GM19468 (cell line): ENCODE data around the gene THRA.
A peak's percentile ranks its signal among the peaks of the same experiment; 100 is the strongest.

Experiments used
- ATAC-seq: cut with Tn5 transposase; IDR thresholded peaks from one replicate; pipeline ENCODE4 v1.9.1; 2021; ENCODE audit warnings: mild to moderate bottlenecking, moderate library complexity, moderate number of reproducible peaks; ENCODE audit not compliant: unreplicated experiment; ENCODE audit errors: extremely low read depth

The THRA gene, protein sequence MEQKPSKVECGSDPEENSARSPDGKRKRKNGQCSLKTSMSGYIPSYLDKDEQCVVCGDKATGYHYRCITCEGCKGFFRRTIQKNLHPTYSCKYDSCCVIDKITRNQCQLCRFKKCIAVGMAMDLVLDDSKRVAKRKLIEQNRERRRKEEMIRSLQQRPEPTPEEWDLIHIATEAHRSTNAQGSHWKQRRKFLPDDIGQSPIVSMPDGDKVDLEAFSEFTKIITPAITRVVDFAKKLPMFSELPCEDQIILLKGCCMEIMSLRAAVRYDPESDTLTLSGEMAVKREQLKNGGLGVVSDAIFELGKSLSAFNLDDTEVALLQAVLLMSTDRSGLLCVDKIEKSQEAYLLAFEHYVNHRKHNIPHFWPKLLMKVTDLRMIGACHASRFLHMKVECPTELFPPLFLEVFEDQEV

DNA sequence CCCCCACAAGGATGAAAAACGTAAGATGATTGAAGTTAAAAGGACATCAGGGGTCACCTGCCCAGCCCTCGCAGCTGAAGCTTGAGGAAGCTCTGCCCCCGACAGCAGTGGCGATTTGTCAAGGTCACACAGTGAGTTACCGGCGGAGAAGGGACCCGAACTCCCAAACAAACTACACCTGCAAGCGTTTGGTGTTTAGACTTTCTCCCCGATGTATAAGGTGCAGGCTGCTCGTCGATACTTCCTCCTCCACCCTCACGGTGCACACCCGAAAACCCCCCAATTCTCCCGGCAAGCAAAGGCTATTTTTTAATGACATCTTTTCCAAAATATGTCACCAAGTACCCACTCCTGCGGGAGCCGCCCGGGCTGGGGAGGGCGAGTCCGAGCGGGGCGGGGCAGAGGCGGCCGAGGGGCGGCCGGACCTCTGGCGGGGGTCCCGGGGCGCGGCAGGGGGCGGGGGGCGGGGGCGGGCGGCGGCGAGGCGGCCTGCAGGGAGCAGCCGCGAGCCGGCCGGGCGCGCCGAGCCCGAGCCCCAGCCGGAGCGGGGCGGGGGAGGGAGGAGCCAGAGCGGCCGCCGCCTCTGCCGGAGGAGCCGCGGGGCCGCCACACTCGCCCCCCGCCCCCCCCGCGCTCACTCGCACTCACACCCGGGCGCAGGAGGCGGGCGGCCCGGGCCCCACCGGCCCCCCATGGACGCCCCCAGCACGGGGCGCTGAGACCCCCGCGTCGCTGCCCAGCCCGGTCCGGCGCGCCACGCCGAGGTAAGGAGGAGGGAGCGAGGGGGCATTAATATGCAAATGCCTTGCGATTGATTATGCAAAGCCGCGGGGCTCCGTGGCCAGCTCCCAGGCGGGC, at the start of gene THRA:
Gene THRA, plus strand, starts transcription at position 637 of the 858 bp plus-strand sequence. CDS start 11,524 bp downstream, outside the sequence.
- peak; percentile 46 for ATAC-seq

DNA sequence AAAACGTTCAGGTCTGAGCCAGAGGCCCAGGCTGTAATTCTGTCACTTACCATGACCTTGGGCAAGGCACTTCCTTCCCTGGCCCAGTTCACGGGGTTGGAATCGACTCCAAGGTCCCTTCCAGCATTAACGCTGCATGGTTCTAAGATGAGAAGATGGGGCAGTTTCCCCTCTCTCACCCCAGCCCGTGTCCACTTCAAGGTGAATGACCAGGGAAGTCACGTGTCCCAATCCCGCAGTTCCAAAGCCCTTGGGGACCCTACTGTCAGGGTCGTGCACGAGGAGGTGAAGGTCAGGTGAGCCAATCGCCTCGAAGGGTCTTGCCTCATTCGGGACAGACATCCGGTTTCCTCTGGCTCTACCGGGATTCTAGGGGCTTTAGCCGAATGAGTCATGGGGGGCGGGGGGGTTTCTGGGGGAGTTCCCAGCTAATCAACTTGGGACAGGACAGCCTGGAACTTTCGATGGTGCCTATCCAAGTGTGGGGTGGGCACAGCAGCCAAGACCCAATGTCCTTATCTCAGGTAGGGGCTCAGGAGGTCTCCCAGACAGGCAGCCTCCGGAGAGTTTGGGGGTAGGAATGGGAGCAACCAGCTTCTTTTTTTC, 48.3 kb upstream of the THRA start:
- no peak for ATAC-seq

DNA sequence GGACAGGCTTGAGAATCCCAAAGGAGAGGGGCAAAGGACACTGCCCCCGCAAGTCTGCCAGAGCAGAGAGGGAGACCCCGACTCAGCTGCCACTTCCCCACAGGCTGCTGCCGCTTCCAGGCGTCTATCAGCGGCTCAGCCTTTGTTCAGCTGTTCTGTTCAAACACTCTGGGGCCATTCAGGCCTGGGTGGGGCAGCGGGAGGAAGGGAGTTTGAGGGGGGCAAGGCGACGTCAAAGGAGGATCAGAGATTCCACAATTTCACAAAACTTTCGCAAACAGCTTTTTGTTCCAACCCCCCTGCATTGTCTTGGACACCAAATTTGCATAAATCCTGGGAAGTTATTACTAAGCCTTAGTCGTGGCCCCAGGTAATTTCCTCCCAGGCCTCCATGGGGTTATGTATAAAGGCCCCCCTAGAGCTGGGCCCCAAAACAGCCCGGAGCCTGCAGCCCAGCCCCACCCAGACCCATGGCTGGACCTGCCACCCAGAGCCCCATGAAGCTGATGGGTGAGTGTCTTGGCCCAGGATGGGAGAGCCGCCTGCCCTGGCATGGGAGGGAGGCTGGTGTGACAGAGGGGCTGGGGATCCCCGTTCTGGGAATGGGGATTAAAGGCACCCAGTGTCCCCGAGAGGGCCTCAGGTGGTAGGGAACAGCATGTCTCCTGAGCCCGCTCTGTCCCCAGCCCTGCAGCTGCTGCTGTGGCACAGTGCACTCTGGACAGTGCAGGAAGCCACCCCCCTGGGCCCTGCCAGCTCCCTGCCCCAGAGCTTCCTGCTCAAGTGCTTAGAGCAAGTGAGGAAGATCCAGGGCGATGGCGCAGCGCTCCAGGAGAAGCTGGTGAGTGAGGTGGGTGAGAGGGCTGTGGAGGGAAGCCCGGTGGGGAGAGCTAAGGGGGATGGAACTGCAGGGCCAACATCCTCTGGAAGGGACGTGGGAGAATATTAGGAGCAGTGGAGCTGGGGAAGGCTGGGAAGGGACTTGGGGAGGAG, 47.5 kb upstream of the THRA start, which contains the start of gene CSF3:
Gene CSF3, plus strand, starts transcription at position 436 of the 993 bp plus-strand sequence. Its CDS starts 35 bp downstream, at position 471.
- no peak for ATAC-seq

DNA sequence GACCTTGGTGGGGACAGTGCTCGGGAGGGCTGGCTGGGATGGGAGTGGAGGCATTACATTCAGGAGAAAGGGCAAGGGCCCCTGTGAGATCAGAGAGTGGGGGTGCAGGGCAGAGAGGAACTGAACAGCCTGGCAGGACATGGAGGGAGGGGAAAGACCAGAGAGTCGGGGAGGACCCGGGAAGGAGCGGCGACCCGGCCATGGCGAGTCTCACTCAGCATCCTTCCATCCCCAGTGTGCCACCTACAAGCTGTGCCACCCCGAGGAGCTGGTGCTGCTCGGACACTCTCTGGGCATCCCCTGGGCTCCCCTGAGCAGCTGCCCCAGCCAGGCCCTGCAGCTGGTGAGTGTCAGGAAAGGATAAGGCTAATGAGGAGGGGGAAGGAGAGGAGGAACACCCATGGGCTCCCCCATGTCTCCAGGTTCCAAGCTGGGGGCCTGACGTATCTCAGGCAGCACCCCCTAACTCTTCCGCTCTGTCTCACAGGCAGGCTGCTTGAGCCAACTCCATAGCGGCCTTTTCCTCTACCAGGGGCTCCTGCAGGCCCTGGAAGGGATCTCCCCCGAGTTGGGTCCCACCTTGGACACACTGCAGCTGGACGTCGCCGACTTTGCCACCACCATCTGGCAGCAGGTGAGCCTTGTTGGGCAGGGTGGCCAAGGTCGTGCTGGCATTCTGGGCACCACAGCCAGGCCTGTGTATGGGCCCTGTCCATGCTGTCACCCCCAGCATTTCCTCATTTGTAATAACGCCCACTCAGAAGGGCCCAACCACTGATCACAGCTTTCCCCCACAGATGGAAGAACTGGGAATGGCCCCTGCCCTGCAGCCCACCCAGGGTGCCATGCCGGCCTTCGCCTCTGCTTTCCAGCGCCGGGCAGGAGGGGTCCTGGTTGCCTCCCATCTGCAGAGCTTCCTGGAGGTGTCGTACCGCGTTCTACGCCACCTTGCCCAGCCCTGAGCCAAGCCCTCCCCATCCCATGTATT, 46.5 kb upstream of the THRA start:
- ATAC-seq, result no peak

DNA sequence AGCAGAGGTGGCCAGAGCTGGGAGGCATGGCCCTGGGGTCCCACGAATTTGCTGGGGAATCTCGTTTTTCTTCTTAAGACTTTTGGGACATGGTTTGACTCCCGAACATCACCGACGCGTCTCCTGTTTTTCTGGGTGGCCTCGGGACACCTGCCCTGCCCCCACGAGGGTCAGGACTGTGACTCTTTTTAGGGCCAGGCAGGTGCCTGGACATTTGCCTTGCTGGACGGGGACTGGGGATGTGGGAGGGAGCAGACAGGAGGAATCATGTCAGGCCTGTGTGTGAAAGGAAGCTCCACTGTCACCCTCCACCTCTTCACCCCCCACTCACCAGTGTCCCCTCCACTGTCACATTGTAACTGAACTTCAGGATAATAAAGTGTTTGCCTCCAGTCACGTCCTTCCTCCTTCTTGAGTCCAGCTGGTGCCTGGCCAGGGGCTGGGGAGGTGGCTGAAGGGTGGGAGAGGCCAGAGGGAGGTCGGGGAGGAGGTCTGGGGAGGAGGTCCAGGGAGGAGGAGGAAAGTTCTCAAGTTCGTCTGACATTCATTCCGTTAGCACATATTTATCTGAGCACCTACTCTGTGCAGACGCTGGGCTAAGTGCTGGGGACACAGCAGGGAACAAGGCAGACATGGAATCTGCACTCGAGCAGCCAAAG, 45.2 kb upstream of the THRA start:
- ATAC-seq, result no peak

DNA sequence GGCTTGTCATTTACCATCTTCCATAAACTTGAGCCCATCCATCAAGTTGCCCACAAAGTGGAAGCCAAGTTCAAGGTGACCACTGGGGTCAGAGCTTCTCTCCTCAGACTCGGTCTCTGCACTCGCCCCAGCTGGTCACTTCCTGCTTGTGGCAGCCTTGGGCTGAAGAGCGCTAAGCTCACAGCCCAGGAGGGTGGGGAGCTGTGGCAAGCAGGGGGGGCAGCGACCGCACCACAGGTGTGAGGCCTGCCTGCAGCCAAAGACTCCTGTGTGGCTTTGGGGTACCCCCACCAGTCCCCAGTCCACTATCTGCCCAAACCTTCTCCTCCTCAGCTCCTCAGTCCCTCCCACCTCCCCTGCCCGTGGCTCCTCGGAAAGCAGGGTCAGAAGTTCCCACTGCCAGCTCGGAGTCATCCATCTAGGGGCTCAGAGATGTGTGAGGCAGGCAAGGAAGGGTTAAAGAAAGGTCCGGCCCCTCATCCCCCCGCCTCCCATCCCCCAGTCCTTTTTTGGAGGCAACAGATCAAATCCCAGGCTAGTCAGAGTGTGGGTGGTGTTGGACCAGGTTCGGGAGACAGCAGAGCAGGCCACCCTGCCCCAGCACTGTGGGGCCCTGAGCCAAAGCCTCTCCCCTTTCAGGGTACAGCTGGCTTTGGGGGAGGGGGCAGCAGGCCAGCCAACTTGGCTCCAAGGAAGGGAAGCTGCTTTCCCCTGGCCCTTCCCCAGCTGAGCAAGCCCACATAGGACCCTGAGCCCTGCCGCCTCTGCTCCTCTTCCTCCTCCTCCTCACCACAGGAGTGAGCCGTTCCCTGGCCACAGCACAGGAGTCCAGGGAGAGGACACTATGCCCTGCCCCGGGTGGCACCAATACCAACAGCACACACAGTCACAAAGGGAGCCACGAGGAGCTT, 44.3 kb upstream of the THRA start:
- ATAC-seq, result no peak

DNA sequence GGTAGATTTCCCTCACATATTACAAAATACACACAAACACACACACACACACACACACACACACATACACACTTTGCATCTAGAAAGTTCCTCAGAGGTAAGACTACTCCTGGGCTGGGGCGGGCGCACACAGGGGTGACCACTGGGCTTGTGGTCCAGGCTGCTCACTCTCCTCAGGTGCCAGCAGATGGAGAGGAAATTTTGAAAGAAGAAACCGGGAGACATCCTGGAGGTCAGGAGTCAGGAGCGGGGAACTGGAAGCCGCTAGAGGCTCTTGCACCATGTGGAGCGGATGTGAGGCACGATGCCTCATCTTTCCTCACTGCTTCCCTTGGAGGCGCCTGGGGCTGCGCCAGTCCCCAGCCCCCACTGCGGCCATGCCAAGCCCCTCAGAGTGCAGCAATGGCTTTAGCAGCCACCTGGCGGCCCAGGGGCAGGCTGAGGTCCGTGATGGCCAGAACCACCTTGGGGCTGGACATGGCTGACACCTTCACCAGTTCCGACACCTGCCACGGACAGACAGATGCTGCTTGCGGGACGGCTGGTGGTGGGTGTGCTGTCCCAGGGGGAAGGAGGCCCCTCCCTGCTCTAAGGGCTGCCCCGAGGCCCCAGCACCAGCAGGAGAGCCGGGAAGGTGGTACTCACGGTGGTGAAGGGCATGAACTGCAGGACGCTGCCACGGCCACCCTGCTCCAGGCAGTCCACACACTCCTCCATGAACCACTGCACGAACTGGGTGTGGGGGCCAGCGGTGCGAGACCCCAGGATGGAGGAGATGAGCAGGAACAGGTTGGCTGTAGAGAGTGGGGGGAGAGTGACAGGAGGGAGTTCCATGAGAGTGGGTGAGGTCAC, 43.4 kb upstream of the THRA start:
- ATAC-seq, result no peak

DNA sequence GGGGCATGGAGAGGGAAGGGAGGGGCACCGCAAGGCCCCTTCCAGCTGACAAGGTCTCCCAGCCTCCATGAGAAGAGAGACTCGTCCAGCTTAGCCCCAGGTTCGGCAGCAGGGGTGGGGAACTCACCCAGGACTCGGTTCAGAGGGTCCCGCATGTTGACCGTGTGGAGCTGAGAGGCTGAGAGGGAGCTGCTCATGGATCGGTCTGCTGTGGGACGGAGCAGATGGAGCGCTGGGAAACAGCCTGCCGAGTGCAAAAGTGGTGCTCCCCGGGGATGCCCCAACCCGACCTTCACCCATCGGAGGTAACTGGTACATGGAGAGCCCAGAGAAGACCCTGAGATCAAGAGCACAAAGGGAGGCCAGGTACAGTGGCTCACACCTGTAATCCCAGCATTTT, 42.6 kb upstream of the THRA start:
- no peak for ATAC-seq

DNA sequence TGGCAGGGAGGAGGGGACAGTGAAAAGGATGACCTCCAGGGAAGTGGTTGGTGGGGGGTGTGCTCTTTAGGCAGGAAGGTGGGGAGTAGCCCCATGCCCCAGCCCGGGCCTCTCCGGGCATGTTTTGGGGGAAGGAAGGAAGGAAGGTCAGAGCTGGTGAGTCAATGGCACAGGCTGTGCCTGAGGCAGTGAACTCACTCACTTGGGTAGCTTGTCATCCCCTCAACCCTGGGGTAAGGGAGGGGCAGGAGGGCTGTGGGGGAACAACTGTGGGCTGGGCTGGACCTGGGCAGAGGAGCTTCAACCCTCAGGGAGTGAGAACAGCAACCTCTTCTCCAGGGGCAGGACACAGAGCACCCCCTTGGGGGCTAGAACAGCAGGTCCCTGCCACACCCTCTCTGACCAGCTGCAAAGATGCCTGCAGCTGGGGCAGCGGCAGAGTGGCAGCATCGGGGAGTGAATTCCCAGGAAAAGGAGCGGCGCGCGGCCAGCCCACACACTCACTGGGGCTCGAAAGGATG, 41.3 kb upstream of the THRA start:
- no peak for ATAC-seq

DNA sequence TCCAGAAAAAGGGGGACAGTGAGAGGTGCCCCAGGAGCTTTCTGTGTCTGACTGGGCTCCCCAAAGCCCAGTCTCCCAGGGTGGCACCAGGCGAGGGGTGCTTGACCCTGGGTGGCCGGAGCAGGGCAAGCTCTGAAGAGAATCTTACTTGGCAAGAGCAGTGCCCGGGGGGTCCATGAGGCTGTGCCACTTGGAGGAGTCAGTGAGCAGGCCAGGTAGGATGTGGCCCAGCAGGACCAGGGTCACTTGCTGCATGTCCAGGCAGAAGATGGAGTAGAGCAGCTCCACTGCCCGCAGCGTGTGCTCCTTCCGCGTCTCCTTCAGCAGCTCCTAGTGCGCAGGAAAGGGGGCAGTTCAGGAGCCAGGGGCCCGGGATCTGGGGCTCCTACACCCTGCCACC, 40.3 kb upstream of the THRA start:
- ATAC-seq, result no peak

DNA sequence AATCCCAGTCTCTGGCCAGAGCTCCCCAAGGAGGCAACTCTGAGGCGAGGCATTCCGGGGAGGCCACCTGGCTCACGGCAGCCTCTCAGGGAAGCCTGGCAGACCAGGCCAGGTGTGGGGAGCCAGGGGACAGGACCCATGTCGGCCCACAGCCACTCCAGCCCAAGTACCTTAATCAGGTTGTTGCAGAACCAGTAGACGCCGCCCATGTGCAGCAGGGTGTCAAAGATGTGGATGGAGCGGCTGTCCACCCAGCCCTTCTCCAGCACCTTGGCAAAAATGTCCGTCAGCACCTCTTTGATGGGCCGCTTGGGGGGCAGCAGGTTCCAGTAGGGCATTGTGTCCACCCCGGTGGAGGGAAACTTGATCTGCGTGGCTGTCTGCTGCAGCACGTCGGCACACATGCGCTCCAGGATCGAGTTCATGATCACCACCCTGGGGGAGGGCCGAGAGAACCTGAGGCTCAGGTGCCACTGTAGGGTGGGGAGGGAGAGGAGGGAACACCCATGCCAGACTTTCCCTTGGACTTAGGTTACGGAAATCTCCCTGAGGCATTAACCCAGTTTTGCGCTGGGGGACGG, 39.7 kb upstream of the THRA start:
- ATAC-seq, result no peak

DNA sequence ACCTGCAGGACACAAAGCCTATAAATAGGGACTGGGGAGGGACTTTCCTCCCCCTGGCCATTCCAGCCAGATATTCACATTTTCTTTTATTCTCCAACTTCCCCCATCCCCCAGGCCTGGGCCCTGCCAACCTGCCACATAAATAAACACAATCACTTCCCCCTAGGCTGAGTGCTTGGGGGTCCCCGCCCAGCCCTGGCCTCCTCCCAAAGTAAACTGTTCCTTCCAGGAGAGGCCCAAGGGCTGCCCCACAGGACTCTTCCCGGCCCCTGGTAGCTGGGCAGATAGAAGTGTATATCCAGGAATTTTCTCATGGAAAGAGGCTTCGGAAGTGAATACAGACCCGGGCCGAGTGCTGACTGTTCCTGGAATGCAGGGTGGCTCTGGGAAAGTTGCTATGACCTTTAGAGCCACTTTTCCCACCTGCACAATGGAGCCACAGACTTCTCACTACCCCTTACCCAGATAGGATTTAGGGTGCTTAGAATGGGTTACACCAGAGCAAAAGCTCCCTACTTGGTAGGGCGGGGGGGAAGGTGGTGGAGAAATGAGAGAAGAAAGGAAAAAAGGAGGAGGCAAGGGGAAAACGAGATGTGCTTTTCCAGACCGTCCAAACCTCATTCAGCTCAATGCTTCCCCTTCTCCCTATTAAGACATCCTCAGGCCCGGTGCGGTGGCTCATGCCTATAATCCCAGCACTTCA, 39.0 kb upstream of the THRA start:
- ATAC-seq, result no peak

DNA sequence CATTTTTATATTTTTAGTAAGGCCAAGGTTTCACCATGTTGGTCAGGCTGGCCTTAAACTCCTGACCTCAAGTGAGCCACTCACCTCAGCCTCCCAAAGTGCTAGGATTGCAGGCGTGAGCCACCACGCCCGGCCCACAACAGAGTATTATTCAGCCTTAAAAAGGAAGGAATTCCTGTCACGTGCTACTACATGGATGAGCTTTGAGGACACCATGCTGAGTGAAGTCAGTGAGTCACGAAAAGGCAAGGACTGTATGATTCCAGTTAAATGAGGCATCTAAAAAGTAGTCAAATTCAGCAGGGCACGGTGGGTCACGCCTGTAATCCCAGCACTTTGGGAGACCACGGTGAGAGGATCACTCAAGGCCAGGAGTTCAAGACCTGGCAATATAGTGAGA, 37.9 kb upstream of the THRA start:
- ATAC-seq, result no peak

DNA sequence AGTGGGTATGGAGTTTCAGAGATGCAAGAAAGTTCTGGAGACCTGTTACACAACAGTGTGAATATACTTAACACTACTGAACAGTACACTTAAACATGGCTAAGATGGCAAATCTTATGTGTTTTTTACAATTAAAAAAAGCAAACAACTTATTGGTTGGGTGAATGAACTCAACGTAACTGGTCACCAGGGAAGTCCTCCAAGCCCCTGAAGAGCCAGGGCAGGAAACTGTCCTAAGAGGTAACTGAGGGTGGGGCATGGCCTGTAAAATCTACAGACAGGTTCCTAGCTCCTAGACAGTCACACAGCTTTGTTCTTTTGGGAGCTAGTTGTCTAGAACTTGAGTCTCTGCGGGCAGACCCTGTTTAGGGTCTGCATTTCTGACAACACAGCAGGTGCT, 37.2 kb upstream of the THRA start:
- ATAC-seq, result no peak
